WERI-Rb-1 (cell line): Measurements from ENCODE around the gene HIF3A.

Experiments used
- DNase-seq: peaks from one replicate; pipeline ENCODE4 v3.0.0-alpha.2; 2020
- H3K27ac ChIP-seq: fragments of 250-450 bp; sonication (Bioruptor Pico); 2 replicates; pipeline ENCODE4 v1.5.1; 2020; ENCODE audit warnings: mild to moderate bottlenecking, moderate library complexity
- H3K27me3 ChIP-seq: fragments of 250-450 bp; sonication (Bioruptor Pico); 2 replicates; pipeline ENCODE4 v1.5.1; 2021; ENCODE audit warnings: mild to moderate bottlenecking, low read depth, moderate library complexity; ENCODE audit not compliant: insufficient read depth, severe bottlenecking
- H3K36me3 ChIP-seq: fragments of 250-450 bp; sonication (Bioruptor Pico); 2 replicates; pipeline ENCODE4 v1.5.1; 2020; ENCODE audit warnings: mild to moderate bottlenecking, moderate library complexity
- H3K4me3 ChIP-seq: 2 replicates; pipeline ENCODE4 v1.5.1; 2011; ENCODE audit warnings: low read depth, mild to moderate bottlenecking, control low read depth, low read length
- H3K9me3 ChIP-seq: fragments of 250-450 bp; sonication (Bioruptor Pico); 2 replicates; pipeline ENCODE4 v1.5.1; 2021; ENCODE audit warnings: mild to moderate bottlenecking, moderate library complexity; ENCODE audit not compliant: severe bottlenecking
- TF ChIP-seq, protein P1 (sequence below): IDR thresholded peaks from 2 replicates; pipeline ENCODE4 v1.5.1; 2011; ENCODE audit warnings: low read depth, mild to moderate bottlenecking, control low read depth, inconsistent platforms, low read length

HIF3A gene

GRCh38 chr19:46328079-46328478 is 31.2 kb downstream of the HIF3A start:
- no peaks in the 10 kb centered on the region; the same call in 1 of the 2 replicates for H3K36me3 ChIP-seq
- peaks cover 23% of the 10 kb centered on the region for H3K9me3 ChIP-seq
- TF ChIP-seq, protein P1, sequence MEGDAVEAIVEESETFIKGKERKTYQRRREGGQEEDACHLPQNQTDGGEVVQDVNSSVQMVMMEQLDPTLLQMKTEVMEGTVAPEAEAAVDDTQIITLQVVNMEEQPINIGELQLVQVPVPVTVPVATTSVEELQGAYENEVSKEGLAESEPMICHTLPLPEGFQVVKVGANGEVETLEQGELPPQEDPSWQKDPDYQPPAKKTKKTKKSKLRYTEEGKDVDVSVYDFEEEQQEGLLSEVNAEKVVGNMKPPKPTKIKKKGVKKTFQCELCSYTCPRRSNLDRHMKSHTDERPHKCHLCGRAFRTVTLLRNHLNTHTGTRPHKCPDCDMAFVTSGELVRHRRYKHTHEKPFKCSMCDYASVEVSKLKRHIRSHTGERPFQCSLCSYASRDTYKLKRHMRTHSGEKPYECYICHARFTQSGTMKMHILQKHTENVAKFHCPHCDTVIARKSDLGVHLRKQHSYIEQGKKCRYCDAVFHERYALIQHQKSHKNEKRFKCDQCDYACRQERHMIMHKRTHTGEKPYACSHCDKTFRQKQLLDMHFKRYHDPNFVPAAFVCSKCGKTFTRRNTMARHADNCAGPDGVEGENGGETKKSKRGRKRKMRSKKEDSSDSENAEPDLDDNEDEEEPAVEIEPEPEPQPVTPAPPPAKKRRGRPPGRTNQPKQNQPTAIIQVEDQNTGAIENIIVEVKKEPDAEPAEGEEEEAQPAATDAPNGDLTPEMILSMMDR = no peak
- no peak overlapping the region for H3K27ac ChIP-seq
- DNase-seq = no peak
- no peaks in the 10 kb centered on the region for H3K27me3 ChIP-seq
- H3K4me3 ChIP-seq = no peak overlapping the region

DNA sequence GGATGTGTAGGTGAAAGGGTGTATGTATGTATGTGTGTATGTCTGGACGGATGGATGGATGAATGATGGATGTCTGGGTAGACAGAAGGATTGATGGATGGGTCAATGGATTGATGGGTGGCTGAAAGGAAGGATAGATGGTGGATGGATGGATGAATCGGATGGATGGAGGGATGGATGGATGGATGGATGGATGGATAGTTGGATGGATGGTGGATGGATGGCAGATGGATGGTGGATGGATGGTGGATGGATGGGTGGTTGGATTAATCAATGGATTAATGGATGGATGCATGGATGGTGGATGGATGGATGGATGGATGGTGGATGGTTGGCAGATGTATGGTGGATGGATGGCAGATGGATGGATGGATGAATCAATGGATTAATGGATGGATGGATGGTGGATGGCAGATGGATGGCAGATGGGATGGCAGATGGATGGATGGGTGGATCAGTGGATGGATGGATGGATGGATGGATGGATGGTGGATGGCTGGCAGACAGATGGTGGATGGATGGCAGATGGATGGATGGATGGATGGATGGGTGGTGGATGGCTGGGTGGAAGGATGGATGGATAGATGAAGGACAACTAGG is 33.6 kb downstream of the HIF3A start:
- Histone ChIP-seq H3K36me3 (no peaks in the 10 kb centered on the region; the same call in 1 of the 2 replicates), H3K9me3 (peaks cover 23% of the 10 kb centered on the region), H3K27me3 (no peaks in the 10 kb centered on the region), H3K27ac (no peak overlapping the region), H3K4me3 (no peak overlapping the region)
- TF ChIP-seq, protein P1 = no peak
- no peak for DNase-seq

DNA sequence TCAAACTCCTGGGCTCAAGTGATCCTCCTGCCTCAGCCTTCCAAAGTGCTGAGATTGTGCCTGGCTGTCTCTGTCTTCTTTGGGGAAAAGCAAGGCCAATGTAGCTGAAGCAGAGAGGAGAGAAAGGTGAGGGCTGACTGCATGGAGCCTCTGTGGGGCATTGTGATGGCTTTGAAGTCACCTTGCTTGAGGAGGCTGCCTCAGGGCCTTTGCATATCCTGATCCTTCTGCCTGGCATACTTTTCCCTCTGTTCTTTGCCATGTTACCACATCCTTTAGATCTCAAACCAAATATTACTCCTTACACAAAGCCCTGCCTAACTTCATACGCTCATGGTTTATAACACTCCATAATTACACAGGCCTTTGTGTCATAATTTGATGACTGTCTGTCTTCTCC is 40.6 kb downstream of the HIF3A start:
- Histone ChIP-seq H3K27ac (no peak overlapping the region), H3K27me3 (no peaks in the 10 kb centered on the region), H3K36me3 (no peaks in the 10 kb centered on the region), H3K9me3 (no peaks in the 10 kb centered on the region), H3K4me3 (no peak overlapping the region)
- DNase-seq = no peak
- TF ChIP-seq, protein P1 = no peak

DNA sequence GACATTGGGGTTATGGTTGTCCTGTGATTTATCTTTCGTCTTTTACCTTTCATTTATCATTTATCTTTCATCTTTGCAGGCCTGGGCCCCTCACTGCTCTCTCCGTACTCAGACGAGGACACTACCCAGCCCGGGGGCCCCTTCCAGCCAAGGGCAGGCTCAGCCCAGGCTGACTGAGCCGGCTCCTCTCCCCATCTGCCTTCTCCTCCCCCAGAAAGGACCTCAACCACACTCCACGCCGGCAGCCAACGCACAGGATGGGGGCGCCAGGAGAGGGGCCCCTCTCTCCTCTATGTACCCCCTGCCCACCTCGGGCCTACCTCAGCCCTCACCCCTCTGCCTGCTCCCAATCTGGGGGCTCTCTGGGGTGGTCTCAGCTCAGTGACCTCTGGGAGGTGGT is 42.6 kb downstream of the HIF3A start:
- Histone ChIP-seq H3K36me3 (no peaks in the 10 kb centered on the region), H3K27ac (no peak overlapping the region), H3K9me3 (no peaks in the 10 kb centered on the region), H3K27me3 (no peaks in the 10 kb centered on the region), H3K4me3 (no peak overlapping the region)
- no peak for DNase-seq
- TF ChIP-seq, protein P1 = no peak

GRCh38 chr19:46340051-46340659 is 43.3 kb downstream of the HIF3A start:
- TF ChIP-seq, protein P1 = no peak
- Histone ChIP-seq H3K9me3 (no peaks in the 10 kb centered on the region), H3K36me3 (no peaks in the 10 kb centered on the region), H3K27me3 (no peaks in the 10 kb centered on the region), H3K27ac (no peak overlapping the region), H3K4me3 (no peak overlapping the region)
- DNase-seq = no peak

DNA sequence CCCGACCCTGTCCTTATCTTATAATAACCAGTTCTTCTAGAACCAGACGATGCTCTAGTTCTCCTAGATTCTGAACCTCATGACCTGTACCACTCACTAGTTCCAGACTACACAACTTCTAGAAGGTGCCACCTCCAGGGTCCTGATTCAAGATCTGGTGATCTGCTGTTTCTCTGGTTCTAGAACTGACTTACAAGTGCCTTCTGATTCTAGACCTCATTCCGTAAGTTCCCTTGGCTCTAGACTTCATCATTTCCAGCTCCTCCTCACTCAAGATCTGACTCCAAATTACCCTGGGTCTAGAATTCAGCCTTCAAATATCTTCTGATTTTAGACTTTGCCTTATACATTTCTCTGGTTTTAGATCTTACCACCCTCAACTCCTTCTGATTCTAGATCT is 45.1 kb downstream of the HIF3A start:
- DNase-seq = no peak
- TF ChIP-seq, protein P1 = no peak
- Histone ChIP-seq H3K27ac (no peak overlapping the region), H3K4me3 (no peak overlapping the region), H3K9me3 (peaks cover 3% of the 10 kb centered on the region), H3K36me3 (peaks cover under 1% of the 10 kb centered on the region), H3K27me3 (no peaks in the 10 kb centered on the region)
